A204.1 (cell line): ENCODE results near the gene GAB2.

Experiments used
- FAIRE-seq: peaks from 2 replicates; lab custom pipeline; 2012; peaks lifted over from hg19 to GRCh38; lab: Jason Lieb, UNC

GAB2 gene

DNA sequence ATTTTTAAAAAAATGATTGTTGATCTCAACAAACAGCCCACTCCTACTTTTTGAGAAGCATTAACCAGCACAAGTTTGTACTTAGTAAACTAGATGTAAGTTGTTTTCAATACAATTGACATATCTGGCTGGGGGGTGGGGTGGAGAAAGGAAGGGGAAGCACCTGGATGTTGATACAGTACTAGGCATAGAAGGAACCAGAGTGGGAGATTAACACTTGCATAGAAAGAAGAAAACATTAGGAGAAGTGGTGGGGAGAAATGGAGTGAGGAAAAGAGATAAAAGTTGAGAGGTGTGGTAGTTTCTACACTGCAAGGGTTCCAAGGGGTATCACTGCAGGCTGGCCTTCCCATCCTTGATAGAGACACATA is 10.6 kb upstream of the GAB2 start:
- FAIRE-seq = no peak

DNA sequence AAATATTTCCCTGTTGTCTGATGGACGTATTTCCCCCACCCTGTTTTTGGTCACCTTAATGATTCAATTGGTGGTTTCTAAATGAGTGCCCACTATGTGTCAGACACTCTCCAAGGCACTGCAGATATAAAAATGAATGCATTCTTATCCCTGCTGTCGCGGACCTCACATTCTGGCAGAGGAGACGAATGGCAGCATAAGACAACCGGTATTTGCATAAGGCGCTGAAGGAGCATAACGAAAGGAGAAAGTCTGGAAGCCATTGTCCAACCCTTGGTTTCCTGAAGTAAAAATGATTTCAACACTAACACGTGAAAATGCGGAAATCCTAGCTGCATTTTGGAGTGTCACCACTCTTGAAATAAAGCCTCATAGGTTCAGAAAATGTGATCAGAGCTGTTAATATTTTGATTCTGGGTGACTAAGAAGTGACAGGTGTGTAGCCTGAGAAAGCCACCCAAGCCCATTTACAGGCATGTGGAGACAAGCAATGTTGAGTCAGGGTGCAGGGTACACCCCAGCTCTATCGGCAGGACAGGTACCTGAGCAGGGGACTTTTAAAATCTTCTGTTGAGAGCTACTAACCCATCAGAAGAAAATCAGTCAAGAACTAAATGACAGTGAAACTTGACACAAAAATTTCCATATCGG is 10.1 kb upstream of the GAB2 start:
- no peak for FAIRE-seq

- FAIRE-seq = no peak
These were observed 9.2 kb upstream of the GAB2 start for GRCh38 chr11:78426845-78427244.

- FAIRE-seq = no peak
These were observed 7.9 kb upstream of the GAB2 start for GRCh38 chr11:78425399-78426070.

DNA sequence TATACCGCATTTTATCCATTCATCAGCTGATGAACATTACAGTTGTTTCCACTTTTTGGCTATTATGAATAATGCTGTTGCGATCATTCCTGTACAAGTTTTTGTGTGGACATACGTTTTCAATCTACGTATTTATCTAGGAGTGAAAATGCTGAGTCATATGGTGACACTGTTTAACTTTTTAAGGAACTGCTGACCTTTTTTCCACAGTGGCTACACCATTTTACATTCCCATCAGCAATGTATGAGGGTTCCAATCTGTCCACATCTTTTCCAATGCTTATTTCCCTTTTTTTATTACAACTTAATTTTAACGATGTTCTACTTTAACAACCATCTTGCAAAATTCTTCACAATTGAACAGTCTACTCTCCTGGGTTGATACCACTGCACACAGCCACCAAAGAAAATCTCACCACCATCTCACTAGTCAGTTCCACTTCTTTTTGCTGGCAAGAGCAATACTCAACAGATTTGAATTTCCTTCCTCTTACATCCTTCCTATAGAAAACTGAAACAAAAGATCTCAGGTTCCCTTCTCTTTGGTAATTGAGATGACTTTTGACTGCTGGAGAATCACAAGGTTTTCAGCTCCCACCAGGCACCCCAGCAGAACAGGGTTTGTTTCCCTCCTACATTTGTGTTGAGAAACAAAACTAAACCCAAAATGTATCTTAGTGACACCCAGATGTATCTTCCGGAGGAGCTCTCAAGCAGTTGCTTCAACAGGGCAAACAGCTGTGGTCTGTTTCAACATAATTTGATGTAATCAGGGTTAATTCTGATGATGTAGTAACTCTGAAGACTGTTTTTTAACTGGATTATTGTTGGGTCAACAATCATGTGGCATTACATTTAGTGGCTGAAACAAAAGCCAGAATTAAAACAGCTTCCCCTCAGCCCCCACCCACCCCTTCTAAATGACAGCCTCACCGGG is 7.0 kb upstream of the GAB2 start:
- FAIRE-seq = no peak

DNA sequence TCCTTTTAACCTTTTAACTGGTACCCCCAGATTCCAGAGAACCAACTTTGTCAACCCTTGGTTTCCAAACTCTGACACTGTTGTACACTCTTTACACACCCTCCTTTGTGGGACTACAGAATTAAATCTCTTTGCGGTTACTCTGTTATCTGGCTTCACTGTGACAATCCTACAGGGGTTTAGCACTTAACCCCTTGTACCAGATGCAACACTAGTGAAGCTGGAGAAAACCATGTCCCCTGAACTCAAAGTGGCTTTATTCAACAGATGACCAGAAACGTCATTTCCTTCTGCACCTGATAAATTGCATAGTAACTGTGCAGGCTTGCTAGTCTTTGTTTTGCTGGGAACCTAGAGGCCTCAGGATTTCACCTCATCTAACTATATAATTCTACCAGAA is 5.6 kb upstream of the GAB2 start:
- no peak for FAIRE-seq

- FAIRE-seq = no peak
These were observed 3.2 kb upstream of the GAB2 start for GRCh38 chr11:78420796-78421209.

DNA sequence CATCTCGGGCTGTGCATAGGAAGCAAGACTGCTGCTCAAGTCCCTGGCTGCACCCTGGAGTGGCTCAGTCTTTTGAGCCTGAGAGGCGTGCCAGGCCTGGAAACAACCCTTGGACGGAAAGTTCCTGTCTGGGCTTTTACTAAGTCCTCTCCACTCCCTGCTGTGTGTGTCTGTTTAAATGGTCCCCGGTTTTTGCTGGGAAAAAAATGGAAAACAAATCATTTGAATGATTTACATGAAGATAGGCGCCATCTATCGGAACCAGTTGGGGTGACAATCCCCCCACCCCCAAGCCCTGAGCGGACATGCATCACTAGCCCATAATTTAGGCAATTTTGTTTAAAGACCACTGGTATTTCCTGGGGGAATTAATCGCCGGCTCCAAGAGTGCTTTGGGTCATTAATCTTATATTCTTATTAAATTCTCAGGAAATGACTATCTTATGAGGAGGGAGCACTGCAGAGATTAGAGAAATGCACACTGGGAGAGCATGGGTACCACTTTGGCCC is 2.7 kb upstream of the GAB2 start:
- no peak for FAIRE-seq

- no peak for FAIRE-seq
These were observed 1.7 kb upstream of the GAB2 start for GRCh38 chr11:78419327-78419726.

GRCh38 chr11:78418584-78419211 is 1.1 kb upstream of the GAB2 start:
- FAIRE-seq = no peak

GRCh38 chr11:78417888-78418583 is 416 bp upstream of the GAB2 start:
- no peak for FAIRE-seq

GRCh38 chr11:78416285-78417174 is 1.1 kb downstream of the GAB2 start:
- FAIRE-seq = no peak

- FAIRE-seq = no peak
These were observed 2.3 kb downstream of the GAB2 start for GRCh38 chr11:78415338-78415737.

GRCh38 chr11:78414321-78415051 is 3.1 kb downstream of the GAB2 start:
- FAIRE-seq = peak; percentile 94

- FAIRE-seq = no peak
These were observed 9.0 kb downstream of the GAB2 start for GRCh38 chr11:78408619-78409018.

- FAIRE-seq = no peak
These were observed 10.9 kb downstream of the GAB2 start for GRCh38 chr11:78406568-78407196.

- FAIRE-seq = no peak
These were observed 11.8 kb downstream of the GAB2 start for GRCh38 chr11:78405805-78406204.

- FAIRE-seq = no peak
These were observed 13.8 kb downstream of the GAB2 start for GRCh38 chr11:78403781-78404180.

DNA sequence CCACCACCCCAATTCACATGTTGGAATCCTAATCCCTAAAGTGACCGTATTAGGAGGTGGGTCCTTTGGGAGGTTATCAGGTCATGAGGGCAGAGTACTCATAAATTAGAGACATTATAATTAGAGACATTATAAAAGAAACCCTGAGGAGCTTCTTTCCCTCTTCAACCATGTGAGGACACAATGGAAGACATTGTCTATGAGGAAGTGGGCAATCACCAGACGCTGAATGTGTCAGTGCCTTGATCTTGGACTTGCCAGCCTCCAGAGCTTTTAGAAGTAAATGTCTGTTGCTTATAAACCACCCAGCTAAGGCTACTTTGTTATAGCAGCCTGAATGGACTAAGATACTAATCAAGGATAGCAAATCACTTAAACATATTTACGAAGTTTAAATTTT is 14.8 kb downstream of the GAB2 start:
- FAIRE-seq = no peak

GRCh38 chr11:78400702-78401101 is 16.9 kb downstream of the GAB2 start:
- no peak for FAIRE-seq
